COLO668 (cell line): ENCODE measurements around the gene C4A.
A peak's percentile ranks its signal among the peaks of the same experiment; 100 is the strongest.
"Not testable (repeated sequence)": the region's sequence is repeated elsewhere in the genome, so short reads cannot be mapped to it uniquely, and the experiment has no call there.

ENCODE experiments used
- DNase-seq: peaks from one replicate; lab custom pipeline; 2025; ENCODE audit not compliant: unreplicated experiment; lab: John Stamatoyannopoulos, UW

C4A gene

GRCh38 chr6:31958741-31959739 is 22.8 kb upstream of the C4A start, which contains the start of the genes NELFE and SKIC2:
NELFE (minus strand) TSS chr6:31958971; CDS start chr6:31958446, 525 bp downstream.
SKIC2 (plus strand) TSS chr6:31959175; CDS start chr6:31959193, 18 bp downstream.
- DNase-seq: peak; percentile 95

- no peak for DNase-seq
Observed at GRCh38 chr6:31961616-31962015, 20.2 kb upstream of the C4A start.

GRCh38 chr6:31963921-31964320 is 17.9 kb upstream of the C4A start:
- DNase-seq: no peak

- DNase-seq: no peak
Observed at GRCh38 chr6:31965700-31966099, 16.2 kb upstream of the C4A start.

- DNase-seq: no peak
Observed at GRCh38 chr6:31966506-31966905, 15.4 kb upstream of the C4A start.

- no peak for DNase-seq
Observed at GRCh38 chr6:31966997-31967925, 14.6 kb upstream of the C4A start.

- DNase-seq: no peak
Observed at GRCh38 chr6:31967926-31968320, 13.9 kb upstream of the C4A start.

- no peak for DNase-seq
Observed at GRCh38 chr6:31968326-31968725, 13.5 kb upstream of the C4A start.

- no peak for DNase-seq
Observed at GRCh38 chr6:31968791-31969711, 12.8 kb upstream of the C4A start.

- no peak for DNase-seq
Observed at GRCh38 chr6:31969712-31970603, 11.9 kb upstream of the C4A start.

- peak; percentile 63 for DNase-seq
Observed at GRCh38 chr6:31970604-31971271, 11.1 kb upstream of the C4A start.

- peak; percentile 37 for DNase-seq
Observed at GRCh38 chr6:31971279-31971992, 10.4 kb upstream of the C4A start.

- peak; percentile 96 for DNase-seq
Observed at GRCh38 chr6:31971993-31972708, 9.7 kb upstream of the C4A start, which contains the start of gene DXO. DXO (minus strand) TSS chr6:31972138; CDS start chr6:31971675, 463 bp downstream.

GRCh38 chr6:31972709-31973350 is 9.0 kb upstream of the C4A start:
- DNase-seq: no peak

GRCh38 chr6:31976065-31976464 is 5.8 kb upstream of the C4A start:
- not testable (repeated sequence) for DNase-seq

GRCh38 chr6:31977816-31978431 is 3.9 kb upstream of the C4A start:
- DNase-seq: no peak
